T47D (cell line): ENCODE measurements around the gene ZNF827.

Experiments
- DNase-seq, 2 experiments: peaks; one replicate each; pipeline versions ENCODE4 v3.0.0 to v3.0.0-alpha.2; 2011 to 2012; ENCODE audit warnings: low read depth in 1 of 2, low spot score in 1 of 2
- JUND ChIP-seq: IDR thresholded peaks from 2 replicates; pipeline ENCODE4 v1.6.1; 2012; ENCODE audit warnings: low read depth
- in situ Hi-C: cut with HindIII; loops from 2 replicates; pipeline ENCODE4 v1.10.0; 2016; ENCODE audit warnings: low sequenced_read_pairs, low pct_unique_long_range_greater_than_20kb

Gene ZNF827

DNA sequence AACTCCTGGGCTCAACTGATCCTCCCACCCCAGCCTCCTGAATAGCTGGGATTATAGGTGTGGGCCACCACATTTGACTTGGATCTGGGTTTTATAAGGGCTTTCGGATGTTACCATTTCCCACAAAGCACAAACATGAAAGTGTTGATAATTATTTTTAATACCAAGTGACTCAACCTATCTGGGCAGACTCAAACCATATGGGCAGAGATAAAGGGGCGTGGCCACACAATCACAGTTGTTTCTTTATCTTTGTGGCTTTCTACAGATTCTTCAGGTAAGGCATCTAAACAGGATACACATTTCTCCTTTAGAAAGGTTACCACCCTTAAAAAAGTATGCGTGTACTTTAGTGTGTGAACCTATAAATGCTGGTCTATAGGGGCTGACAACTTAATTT lies 122.5 kb downstream of the ZNF827 start:
- no peak for TF ChIP-seq JUND
- DNase-seq: no peak
- in situ Hi-C loops: no loop called here

DNA sequence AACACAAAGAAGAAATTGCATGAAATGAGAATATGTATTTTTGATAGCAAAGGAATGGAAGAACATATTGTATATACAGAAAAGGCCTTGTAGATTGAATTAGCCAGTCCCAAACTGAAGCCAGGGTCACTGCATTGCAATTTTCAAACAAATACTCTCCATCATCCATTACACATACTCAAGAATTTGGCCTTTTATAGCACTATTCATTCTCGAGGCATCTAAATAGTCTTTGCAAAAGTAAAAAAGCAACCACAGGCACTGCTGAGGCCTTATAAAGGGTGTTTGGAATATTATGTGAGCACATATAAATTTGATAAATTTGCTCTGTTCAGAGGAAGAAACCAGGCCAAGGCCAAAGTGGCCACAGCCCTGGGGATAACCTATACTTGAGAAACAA lies 123.0 kb downstream of the ZNF827 start:
- no peak for DNase-seq
- TF ChIP-seq JUND: no peak
- in situ Hi-C loops: no loop called here

DNA sequence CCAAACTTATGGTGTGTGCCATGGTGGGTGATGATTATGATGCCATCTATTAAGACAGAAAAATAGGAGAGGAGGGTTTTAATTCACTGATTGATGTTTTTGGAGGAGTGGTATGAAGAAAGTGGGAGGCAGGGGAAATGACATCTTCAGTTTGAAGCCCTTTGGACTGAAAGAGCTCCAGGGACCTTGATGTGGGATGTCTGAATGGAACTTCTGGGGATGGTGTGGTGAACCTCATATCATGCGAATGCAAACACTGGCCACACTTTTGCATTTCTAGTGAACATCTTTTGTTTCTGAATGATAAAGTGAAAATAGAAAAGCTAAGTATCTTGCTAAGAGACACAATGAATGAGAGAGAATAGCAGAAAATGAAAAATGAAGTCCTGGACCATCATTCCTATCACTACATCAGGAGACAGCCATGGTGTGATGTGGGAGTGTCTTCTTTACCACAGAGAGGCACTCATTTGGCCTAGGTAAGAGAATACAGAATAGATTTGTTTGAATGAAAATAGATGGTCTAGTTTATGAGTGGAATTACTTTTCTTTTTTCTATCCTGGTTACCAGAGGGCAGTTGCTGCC lies 123.5 kb downstream of the ZNF827 start:
- no peak for DNase-seq
- in situ Hi-C loops: no loop called here
- no peak for TF ChIP-seq JUND

DNA sequence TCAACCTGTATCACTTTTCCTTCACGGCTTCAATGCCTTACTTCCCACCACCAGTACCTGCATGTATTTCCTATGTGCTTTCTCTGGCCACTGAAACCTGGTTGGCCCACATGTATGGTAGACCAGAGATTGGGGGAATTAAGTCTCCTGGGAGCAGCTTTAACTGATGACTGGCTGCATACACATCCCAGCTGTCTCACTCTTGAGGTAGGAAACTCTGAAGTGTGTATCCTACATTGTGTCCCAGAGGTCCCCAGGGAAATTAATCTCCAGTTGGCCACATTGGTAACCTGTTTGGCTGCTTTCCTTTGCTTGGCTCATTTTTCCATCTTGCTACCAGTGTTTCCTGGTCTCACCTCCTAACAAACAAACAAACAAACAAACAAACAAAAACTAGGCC lies 124.4 kb downstream of the ZNF827 start:
- DNase-seq: no peak
- in situ Hi-C loops: no loop called here

DNA sequence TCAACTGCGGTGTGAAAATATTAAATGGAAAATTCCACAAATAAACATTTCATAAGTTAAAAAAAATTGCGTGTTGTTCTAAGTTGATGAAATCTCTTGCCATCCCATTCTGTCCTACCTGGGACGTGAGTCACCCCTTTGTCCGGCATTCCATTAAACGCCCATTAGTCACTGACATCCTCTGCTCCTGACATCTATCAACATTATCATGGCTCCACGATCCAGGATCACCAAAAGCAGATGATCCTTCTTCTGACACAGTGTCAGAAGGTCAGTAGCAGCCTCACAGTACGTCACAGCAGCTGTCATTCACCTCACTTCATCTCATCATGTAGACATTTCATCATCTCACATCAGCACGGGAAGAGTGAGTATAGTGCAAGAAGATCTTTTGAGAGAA lies 125.7 kb downstream of the ZNF827 start:
- no peak for DNase-seq
- in situ Hi-C loops: no loop called here

More for the DNA sequence above, 124.4 kb downstream of the ZNF827 start:
- no peak for TF ChIP-seq JUND

DNA sequence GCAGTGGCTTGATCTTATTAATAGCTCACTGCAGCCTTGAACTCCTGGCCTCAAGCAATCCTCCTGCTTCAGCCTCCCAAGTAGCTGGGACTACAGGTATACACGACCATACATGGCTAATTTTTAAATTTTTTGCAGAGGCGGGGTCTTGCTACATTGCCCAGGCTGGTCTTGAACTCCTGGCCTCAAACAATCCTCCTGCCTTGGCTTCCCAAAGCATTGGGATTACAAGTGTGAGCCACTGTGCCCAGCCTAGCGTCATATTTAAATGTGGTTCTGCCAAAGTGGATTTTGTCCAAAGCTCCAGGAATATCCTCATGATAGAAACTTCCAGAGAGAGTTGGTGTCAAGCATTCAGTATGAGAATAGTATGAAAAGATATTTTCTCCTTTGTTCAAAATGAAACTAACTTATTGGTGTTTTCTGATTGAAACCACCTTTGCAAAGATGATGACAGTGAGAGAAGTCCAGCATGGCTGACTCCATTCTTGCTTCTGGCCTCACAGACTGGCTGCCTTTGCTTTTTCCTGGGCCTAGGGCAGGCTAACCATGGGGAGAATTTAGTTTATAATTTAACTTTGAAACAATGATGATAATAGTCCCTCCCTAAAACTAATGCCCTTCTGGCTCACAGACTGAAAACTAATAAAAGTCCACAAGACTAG lies 129.6 kb downstream of the ZNF827 start:
- no peak for DNase-seq
- in situ Hi-C loops: no loop called here
- no peak for TF ChIP-seq JUND

More for the DNA sequence above, 125.7 kb downstream of the ZNF827 start:
- TF ChIP-seq JUND: no peak

DNA sequence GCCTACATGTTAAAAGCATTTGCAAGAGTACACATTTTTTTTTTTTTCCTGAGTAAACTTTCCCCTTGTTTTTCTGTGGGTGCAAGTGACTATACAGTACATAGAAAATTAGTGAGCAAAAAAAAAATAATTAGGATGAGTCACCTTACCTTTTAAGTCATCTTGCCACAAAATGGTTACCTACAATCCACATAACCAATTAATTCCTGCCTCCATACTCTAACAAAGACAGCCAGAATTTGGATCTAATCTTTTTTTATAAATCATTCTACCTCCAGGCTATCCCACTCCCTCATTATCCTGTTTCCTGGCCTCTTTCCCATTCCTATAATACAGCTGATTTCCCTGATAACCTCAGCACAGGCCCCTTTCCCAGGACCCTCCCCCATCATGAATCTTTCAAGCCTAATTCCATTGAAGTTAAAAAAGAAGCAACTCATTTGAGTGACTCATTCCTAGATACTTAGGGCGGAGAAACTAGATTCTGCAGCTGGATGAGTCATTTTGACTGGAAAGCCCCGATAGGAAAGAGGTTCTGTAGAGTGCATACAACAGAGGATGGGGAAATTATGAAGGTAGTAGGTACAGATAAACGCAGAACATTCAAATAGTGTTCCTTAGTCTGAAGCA lies 130.5 kb downstream of the ZNF827 start:
- TF ChIP-seq JUND: no peak
- in situ Hi-C loops: no loop called here
- no peak for DNase-seq

DNA sequence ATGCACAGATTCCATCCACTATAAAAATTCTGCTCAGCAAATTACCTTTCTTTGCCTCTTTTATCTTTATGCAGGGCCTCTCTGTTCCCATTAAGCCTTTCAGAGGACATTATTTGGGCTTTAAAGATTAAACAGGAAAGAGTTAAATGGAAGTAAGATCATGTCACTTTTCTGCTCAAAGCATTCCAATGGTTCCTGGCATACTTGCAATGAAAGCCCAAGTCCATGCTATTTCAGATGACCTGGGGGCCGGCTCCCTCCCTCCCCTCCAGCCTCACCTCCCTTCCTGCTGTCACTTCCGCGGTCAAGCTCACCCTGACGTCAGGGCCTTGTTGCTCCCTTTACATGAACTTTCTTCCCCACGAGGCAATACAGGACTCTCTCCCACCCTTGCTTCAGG lies 133.1 kb downstream of the ZNF827 start:
- TF ChIP-seq JUND: no peak
- in situ Hi-C loops: no loop called here
- DNase-seq: no peak

DNA sequence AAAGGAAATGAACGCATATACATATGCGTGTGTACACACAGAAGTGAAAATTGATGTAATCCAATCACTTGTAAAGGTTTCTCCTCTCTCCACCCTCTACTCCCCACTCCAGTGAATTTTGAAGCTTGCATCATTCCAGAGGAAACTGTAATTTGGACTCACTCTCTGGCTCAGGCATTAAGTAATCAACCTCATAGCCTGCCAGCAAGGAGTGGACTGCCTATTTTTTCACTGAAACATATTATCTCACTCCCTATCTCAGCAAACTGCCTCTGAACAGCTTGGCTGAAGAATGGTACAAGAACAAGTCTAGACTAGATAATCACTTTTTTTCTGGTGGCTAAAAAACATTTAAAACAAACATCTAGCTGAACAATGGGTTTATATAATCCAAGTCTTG lies 134.5 kb downstream of the ZNF827 start:
- in situ Hi-C loops: no loop called here
- no peak for DNase-seq
- no peak for TF ChIP-seq JUND

DNA sequence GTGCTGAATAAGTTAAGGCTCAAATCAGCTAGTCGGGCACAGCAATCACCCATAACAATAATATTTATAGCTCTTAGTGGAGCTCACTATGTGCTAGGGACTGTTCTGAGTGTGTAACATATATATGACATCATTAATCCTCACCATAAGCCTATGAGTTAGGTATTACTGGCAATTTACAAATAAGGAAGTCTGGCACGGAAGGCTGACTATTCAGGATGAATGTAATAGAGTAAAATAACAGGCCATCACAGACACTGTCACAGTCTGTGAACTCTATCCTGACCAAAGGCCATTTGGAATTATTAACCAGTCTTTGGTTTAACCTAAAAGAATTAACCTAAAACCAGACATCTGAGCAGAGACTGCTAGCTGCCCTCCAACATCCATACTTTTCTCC lies 139.4 kb downstream of the ZNF827 start:
- no peak for DNase-seq
- in situ Hi-C loops: no loop called here
- no peak for TF ChIP-seq JUND

DNA sequence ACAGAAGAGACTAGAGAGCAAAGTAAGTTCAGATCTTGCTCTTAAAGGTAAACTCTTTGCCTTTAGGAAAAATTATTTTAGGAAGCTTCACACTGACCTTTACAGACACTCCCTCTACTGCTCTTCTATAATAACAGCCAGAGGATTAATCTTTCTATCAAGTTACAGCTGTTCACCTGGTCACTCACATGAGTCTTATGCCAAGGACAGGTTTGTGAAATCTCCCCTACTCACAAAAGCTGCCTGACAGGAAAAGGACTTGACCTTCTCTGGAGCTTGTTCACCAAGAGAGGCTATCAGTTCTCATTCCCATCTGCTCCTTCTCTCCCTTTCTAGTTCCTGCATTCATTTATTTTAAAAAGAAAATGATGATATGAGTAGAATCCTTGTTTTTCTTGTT lies 141.3 kb downstream of the ZNF827 start:
- no peak for DNase-seq
- TF ChIP-seq JUND: no peak
- in situ Hi-C loops: no loop called here

DNA sequence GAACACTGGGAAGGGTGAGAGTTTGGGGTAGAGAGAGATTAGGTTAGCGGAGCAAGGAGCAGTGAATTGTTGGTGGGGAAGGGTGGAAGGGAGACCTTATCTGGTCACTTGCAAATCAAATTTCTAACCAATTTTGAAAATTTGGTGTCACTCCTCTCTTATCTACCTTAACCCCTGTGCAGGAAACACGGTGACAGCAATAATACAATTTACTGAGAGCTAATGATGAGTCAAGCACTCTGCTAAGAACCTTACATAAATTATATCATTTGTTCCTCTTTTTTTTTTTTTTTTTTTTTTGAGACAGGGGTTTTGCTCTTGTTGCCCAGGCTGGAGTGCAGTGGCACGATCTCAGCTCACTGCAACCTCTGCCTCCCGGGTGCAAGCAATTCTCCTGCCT lies 142.3 kb downstream of the ZNF827 start:
- TF ChIP-seq JUND: no peak
- in situ Hi-C loops: no loop called here
- no peak for DNase-seq

DNA sequence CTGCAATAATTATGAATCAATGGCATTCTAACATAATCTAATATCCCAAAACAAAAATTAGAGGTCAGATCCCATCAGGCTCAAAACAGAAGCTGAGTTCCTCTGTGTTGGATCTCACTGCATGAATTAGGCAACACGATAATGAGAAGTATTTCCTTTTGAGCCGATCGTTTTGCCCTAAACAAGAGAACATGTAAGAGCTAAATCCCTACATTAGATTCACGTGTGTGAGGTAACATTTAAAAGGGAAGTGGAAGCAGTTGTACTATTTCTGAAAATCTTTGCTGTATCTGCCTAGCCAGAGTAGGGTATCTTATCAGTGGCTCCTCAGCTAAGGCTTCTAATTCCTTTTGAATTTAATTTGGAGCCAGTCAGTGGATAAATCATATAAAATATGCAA lies 143.1 kb downstream of the ZNF827 start:
- TF ChIP-seq JUND: no peak
- no peak for DNase-seq
- in situ Hi-C loops: no loop called here
